NCI-H1436 (cell line): ENCODE data around the gene OR8B12.
"Not testable (repeated sequence)": the region's sequence is repeated elsewhere in the genome, so short reads cannot be mapped to it uniquely, and the experiment has no call there.

Source experiments
- DNase-seq: peaks from one replicate; lab custom pipeline; 2025; lab: John Stamatoyannopoulos, UW

OR8B12 gene

DNA sequence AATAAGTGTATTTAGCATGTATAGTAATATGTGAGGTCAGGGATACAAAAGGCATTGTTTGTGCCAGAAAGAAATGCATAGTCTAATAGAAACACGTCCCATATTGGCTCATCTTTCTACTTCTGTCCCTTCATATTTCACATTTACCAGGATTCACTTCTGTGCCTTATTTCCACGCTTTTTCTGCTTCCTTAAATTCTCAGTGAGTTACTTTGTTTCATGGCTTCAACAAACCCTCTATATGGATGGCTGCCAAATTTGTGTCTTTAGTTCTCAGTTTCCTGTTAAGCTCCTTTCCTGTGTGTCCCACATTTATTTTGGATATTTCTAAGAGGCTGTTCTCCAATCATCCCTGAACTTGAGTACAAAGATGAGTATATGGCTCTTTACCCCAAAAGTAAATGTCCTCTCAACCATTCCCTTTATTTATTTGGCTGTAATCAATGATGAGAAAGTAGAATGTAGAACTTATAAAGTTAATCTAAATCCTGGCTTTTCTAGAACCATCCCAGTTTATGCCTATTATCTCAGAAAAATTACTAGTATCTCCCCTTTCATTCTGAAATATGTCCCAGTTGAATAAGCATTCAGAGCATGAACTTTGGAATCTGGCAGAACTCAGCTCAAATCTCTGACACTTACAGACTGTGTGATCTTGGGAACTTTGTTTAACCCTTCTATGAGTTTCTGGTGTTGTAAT lies 23.5 kb downstream of the OR8B12 start:
- DNase-seq, result no peak

DNA sequence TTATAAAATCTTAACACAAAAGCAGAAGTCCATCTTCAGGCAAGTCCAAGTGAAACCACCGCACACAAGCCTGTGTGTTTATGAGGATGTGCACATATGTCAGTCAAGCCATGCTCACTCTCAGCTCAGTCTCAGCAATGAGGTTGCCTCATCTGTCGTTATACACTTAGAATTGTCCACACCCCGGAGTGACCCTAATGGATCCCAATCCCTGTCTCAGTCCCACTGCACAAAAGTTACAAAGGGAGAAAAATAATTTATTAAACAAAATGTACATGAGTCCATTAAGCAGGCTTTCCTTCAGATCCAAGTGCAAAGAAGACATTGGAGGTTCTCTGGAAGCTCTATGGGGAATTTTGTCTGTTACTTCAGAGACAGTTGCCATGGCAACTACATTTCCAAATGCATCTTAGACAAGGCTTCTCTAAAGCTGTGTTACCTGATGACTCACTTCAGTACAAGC lies 24.4 kb downstream of the OR8B12 start:
- DNase-seq, result no peak

DNA sequence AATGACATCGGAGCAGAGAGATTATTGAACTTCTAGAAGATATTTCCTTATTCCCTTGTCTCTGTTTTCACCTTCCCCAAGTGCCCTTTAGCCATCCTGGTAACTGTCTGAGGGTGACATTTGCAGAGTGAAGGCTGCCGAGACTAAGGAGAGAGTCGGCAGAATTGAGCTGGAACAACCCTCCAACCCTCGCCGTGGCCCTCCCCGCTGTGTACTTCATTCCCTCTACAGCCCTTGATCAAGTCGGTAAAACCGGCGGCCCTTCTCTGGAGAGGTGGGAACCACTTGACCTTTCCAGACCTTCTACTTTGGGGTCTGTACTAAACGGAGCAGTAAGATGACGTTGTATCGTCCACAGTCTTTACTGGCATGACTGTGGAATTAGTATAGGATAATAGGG lies 26.1 kb downstream of the OR8B12 start:
- no peak for DNase-seq

DNA sequence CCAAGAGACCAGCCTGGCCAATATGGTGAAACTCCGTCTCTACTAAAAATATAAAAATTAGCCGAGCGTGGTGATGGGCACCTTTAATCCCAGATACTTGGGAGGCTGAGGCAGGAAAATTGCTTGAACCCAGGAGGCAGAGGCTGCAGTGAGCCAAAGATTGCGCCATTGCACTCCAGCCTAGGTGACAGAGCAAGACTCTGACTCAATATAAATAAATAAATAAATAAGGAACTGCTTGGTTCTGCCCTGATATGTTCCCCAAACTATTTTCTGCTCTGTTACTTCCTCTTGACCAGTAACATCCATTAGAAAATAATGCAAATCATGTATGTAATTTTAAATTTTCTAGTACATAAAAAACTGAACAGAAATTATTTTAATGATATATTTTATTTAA lies 28.8 kb downstream of the OR8B12 start:
- DNase-seq, result not testable (repeated sequence)

DNA sequence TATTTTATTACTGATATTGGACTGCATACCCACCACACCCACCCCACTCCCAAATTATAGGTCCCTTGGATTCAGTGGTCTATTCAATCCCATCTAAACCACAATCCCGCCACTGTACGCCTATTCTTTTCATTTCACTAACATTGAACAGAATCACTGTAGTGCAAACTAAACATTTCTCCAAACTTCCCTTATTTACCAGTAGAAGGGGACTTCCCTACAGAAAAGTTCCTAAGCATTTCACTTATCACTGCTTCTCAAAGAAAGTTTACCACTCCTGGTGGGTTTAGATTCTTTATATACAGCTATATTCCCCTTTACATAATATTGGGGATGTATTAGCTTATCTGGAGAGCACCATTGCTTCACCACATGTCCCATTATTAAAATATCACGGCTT lies 29.3 kb downstream of the OR8B12 start:
- no peak for DNase-seq

DNA sequence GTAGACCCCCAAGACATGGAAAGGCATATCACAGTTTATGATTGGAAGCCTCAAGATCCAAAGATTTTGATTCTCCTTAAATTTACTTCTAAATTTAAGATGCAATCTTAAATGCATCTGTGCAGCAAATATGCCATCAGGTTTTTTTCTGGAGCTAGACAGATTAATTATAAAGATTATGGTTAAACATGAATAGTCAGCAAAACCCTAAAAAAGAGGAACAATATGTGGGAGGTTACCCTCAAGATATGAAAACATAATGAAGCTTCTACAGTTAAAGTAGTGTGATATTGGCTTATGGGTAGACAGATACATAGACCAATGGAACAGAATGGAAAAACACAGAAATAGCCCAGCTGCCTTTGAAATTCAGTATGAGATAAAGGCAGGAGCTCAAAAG lies 31.7 kb downstream of the OR8B12 start:
- DNase-seq, result no peak

DNA sequence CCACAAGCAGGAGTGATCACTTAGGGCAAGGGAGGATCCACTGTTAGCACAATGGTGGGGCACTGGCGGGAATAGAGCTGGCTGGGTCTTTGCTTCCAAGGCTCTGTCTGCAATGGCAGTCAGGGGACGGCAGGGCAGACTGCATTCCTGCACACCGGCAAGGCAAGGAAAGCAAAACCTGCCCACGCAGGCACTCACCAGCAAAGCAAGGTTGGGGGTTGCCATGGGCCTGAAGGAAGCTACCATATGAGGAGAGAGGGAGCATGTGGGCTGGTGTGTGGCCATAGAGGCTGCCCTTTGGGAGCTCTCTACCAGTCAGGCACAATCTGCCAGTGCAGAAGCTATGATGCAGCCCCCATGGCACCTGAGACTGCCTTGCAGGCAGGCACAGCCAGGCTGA lies 33.2 kb downstream of the OR8B12 start:
- no peak for DNase-seq

DNA sequence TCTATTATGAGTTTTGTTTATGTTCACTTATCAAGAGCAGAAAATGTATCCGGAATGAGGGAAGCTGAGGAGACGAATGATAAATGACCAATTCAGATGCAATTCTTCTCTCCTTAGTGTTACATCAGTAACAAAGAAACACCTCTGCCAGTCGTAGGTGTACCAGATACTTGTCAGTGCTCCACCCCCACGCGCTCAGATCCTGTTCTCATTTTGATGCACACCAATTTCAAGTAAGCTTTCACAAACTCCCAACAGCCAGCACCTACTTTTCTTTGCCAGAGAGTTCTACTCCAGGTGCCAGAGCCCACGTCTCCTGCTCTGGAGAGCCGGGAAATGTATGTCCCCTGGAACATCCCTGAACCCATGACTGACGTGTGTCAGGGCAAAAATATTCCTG lies 43.7 kb downstream of the OR8B12 start:
- no peak for DNase-seq

DNA sequence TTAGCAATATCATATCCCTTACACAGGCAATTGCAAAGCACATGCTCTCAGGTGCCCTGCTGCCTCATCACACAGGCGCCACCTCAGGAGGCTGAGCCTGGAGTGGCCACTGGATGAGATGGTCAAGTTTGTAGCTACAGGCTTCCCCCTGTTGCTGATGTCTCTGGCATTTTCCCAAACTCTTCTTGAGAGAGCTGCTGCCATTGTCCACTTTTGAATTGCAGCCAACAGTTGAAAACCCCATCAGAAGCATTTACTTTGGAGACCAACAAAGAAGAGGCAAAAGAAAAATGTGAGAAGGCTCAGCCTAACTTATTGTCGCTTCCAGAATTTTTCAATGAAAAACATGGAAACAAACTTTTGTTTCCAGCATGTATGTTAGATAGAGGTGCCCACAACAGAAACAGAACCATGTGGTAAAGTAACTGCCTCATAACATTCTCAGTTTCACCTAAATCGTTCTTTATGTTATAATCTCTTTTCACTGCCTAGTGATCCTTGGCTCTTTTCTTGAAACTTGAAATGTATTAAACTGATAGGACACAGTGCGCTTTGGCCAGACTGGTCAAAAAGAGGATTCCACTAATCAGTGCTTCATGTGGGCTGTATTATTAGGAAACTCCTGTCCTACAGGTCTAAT lies 50.3 kb downstream of the OR8B12 start:
- DNase-seq, result no peak
